Spinal cord (tissue), 10 donors: ENCODE measurements around the gene CAMKMT. TPM values are rescaled to one million over a fixed set of nuclear protein-coding genes. Genes with fewer than 3 reads are reported as not detected.

Source experiments
- DNase-seq, 6 donors: peaks; one replicate each; pipeline versions ENCODE4 v3.0.0 to v3.0.0-alpha.2; 2013 to 2015; ENCODE audit warnings: low spot score in 6 of 6, low read depth in 4 of 6
- H3K27ac ChIP-seq: one replicate; pipeline ENCODE4 v1.5.1; 2013; ENCODE audit warnings: low read depth, low read length, control low read depth
- H3K27me3 ChIP-seq: one replicate; pipeline ENCODE4 v1.6.1; 2013; ENCODE audit warnings: low read length; ENCODE audit not compliant: control insufficient read depth, insufficient read depth
- H3K36me3 ChIP-seq: one replicate; pipeline ENCODE4 v1.6.1; 2013; ENCODE audit warnings: low read length; ENCODE audit not compliant: control insufficient read depth, insufficient read depth
- H3K4me1 ChIP-seq: one replicate; pipeline ENCODE4 v1.6.1; 2013; ENCODE audit warnings: low read length; ENCODE audit not compliant: control insufficient read depth, insufficient read depth
- H3K4me3 ChIP-seq: one replicate; pipeline ENCODE4 v1.5.1; 2013; ENCODE audit warnings: low read depth, low read length, control low read depth
- H3K9me3 ChIP-seq: one replicate; pipeline ENCODE4 v1.6.1; 2013; ENCODE audit warnings: low read length; ENCODE audit not compliant: control insufficient read depth, insufficient read depth
- WGBS: methylation state at CpG from one replicate; pipeline ENCODE4 v1.1.5; 2013; ENCODE audit warnings: missing lambda C conversion rate; ENCODE audit not compliant: insufficient coverage; 5-methylcytosine and 5-hydroxymethylcytosine counted together
- polyA plus RNA-seq, 2 donors: library from polyadenylated mRNA; unstranded; fragments of 120-200 nt; gene quantifications; one replicate each; pipeline ENCODE4 v1.2.1, GENCODE V29; 2013; ENCODE audit not compliant: insufficient read length in 2 of 2
- total RNA-seq, 2 donors: library from RNA; depleted of rRNA in 1 of 2; stranded (reverse); fragments of 120-200 nt in 1 of 2; fragments of >200 nt in 1 of 2; gene quantifications; one replicate each; pipeline versions ENCODE4 v1.2.3 to v1.2.4, GENCODE V29; 2013 to 2014
- donor health status: healthy.

The CAMKMT gene
- total and polyA plus RNA-seq, 4 donors, result 8.0 to 16.8 (median 13.9) TPM

GRCh38 chr2:44429034-44429433 is 67.3 kb downstream of the CAMKMT start:
- Histone ChIP-seq H3K27ac (no peak overlapping the region), H3K36me3 (no peaks in the 10 kb centered on the region), H3K27me3 (no peaks in the 10 kb centered on the region), H3K4me1 (no peaks in the 10 kb centered on the region), H3K9me3 (peaks cover 3% of the 10 kb centered on the region), H3K4me3 (no peak overlapping the region)
- no peak for DNase-seq
- no CpG with 5 or more reads among the region's 1 CpG for WGBS

DNA sequence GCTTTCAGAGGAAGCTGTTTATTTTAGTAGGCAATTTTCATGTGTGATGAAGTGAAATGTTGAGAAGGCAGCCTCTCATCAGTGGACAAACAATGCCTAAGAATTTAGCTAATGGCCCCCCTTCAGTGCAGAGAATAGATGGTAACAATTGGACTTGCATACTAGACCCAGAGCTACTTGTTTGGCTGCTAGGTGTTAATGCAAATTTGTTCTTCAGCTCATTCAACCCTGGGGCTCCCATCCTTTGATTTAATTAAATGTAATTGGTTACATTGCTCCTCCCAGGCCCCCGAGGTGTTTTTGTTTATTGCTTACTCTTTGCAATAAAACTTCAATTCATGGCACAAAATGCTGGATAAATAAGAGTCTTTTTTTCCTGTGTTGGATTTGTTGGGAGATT is 68.6 kb downstream of the CAMKMT start:
- H3K4me1 ChIP-seq, result no peaks in the 10 kb centered on the region
- H3K4me3 ChIP-seq, result no peak overlapping the region
- no CpG with 5 or more reads among the region's 1 CpG for WGBS
- DNase-seq, result peak in 2 of 6 donors; percentile 14 to 86
- no peak overlapping the region for H3K27ac ChIP-seq
- no peaks in the 10 kb centered on the region for H3K36me3 ChIP-seq
- H3K27me3 ChIP-seq, result no peaks in the 10 kb centered on the region
- H3K9me3 ChIP-seq, result peaks cover 3% of the 10 kb centered on the region

DNA sequence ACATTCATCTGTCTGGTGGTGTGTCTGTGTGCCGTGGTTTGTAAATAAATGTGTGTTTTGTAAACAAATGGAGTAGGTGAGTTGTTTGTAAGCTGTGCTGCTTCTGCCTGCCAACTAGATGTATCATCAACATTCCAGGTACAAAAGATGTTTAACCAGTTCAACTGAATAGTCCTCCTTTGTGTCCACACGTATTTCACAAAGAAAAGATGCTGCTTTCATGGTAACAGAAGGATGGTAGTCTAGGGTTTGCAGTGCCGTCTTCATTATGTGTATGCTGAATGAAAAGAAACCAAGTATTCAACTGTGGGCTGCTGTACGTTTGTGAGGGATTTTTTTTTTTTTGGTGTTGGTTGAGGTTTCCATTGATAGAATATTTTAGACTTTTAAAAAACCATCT is 72.1 kb downstream of the CAMKMT start:
- 44% methylated on average over 2 of the region's 4 CpGs for WGBS
- H3K9me3 ChIP-seq, result no peaks in the 10 kb centered on the region
- no peaks in the 10 kb centered on the region for H3K27me3 ChIP-seq
- no peak overlapping the region for H3K27ac ChIP-seq
- no peaks in the 10 kb centered on the region for H3K36me3 ChIP-seq
- no peak for DNase-seq
- no peak overlapping the region for H3K4me3 ChIP-seq
- no peaks in the 10 kb centered on the region for H3K4me1 ChIP-seq

DNA sequence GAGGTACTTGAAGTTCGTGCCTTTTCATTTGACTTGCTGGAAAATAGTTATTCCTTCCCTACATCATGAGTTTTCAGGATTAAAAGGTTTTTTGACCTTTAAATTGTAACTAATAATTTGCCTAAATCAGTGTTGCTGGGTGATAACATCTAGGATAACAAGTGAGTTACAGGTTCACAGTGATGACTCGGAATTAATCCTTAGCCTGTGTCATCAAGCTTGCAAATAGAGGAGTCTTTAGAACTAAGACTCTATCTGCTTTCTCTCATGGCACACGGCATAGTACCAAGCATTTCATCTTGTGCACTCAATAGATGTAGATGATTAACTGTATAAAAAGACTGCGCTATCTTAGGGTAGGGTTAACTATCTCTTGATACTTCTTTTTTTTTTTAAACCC is 79.5 kb downstream of the CAMKMT start:
- H3K27me3 ChIP-seq, result no peaks in the 10 kb centered on the region
- no CpG with 5 or more reads among the region's 4 CpGs for WGBS
- H3K4me3 ChIP-seq, result no peak overlapping the region
- H3K4me1 ChIP-seq, result no peaks in the 10 kb centered on the region
- no peaks in the 10 kb centered on the region for H3K36me3 ChIP-seq
- no peaks in the 10 kb centered on the region for H3K9me3 ChIP-seq
- no peak overlapping the region for H3K27ac ChIP-seq
- no peak for DNase-seq

DNA sequence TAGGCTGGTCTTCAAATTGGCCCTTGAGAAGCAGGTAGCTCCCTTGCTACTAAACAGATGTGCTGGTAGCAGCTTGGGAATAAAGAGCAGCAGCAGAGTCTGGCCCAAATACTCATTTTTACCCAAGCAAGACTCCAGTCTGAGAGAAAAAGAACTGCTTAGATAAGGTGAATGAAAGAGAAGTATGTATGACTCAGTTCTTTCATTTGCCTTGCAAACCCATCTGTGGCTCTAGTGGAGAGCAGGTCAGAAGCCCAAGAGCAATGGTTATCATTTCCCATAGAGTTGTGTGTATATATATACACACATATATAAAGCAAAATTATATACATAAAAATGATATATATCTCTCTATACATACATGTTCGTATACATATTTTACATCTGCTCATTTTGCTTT is 80.3 kb downstream of the CAMKMT start:
- DNase-seq, result no peak
- H3K27me3 ChIP-seq, result no peaks in the 10 kb centered on the region
- no CpG with 5 or more reads among the region's 1 CpG for WGBS
- H3K27ac ChIP-seq, result no peak overlapping the region
- no peaks in the 10 kb centered on the region for H3K9me3 ChIP-seq
- no peaks in the 10 kb centered on the region for H3K36me3 ChIP-seq
- no peak overlapping the region for H3K4me3 ChIP-seq
- H3K4me1 ChIP-seq, result no peaks in the 10 kb centered on the region

DNA sequence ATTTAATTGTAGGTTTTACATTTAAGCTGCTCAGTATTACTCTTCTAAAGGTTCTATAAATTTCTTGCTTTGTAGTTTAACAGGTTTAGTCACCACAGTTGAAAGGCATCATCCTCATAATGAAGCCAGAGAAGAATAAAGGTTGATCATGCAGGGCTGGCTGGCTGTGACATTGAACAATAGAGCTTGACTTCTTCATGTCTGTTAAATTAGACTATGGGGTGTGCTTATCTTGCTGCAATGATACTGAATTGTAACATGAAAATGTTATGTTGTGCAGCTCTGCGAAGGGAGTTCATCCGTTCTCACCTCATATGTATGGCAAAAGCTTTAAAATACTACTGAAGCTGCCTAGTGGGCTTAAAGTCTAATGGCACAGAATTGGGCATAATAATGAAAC is 81.8 kb downstream of the CAMKMT start:
- WGBS, result no CpG with 5 or more reads among the region's 2 CpGs
- no peaks in the 10 kb centered on the region for H3K27me3 ChIP-seq
- H3K36me3 ChIP-seq, result no peaks in the 10 kb centered on the region
- DNase-seq, result peak in 1 of 6 donors; percentile 51
- H3K4me1 ChIP-seq, result no peaks in the 10 kb centered on the region
- no peaks in the 10 kb centered on the region for H3K9me3 ChIP-seq
- no peak overlapping the region for H3K4me3 ChIP-seq
- no peak overlapping the region for H3K27ac ChIP-seq

GRCh38 chr2:44444881-44445280 is 83.1 kb downstream of the CAMKMT start:
- Histone ChIP-seq H3K4me1 (no peaks in the 10 kb centered on the region), H3K27ac (no peak overlapping the region), H3K4me3 (no peak overlapping the region), H3K27me3 (no peaks in the 10 kb centered on the region), H3K9me3 (no peaks in the 10 kb centered on the region), H3K36me3 (no peaks in the 10 kb centered on the region)
- WGBS, result no CpG with 5 or more reads among the region's 2 CpGs
- no peak for DNase-seq

DNA sequence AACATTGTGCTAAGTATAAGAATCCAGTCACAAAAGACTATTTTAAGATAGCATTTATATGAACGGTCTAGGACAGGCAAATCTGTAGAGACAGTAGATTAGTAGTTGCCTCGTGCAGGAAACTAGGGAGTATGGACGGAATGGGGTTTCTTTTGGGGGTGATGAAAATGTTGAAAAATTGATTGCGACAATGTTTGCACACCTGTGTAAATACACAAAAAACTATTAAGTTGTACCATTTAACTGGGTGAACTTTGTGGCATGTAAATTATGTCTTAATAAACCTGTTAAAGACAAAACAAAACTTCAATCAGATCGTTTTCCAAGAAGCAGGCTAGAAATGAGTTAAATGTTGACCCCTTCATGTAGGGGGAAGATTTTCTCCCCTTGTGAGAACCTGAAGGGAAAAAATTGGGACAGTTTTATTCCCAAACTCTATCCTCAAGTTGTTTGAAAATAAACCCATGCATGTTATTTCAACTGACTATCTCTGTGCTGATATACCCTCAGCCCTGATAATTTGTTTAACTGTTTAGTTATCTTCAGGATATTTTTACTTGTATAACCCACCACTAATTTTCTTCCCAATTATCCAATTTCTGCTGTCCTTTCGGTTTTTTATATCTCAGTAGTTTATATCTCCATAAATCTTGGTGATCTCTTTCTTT is 87.2 kb downstream of the CAMKMT start:
- no peaks in the 10 kb centered on the region for H3K9me3 ChIP-seq
- no peaks in the 10 kb centered on the region for H3K36me3 ChIP-seq
- H3K27ac ChIP-seq, result no peak overlapping the region
- no peaks in the 10 kb centered on the region for H3K4me1 ChIP-seq
- no peak overlapping the region for H3K4me3 ChIP-seq
- no CpG with 5 or more reads among the region's 6 CpGs for WGBS
- no peak for DNase-seq
- H3K27me3 ChIP-seq, result no peaks in the 10 kb centered on the region

GRCh38 chr2:44450082-44450481 is 88.3 kb downstream of the CAMKMT start:
- Histone ChIP-seq H3K27ac (no peak overlapping the region), H3K4me1 (no peaks in the 10 kb centered on the region), H3K27me3 (no peaks in the 10 kb centered on the region), H3K9me3 (no peaks in the 10 kb centered on the region), H3K4me3 (no peak overlapping the region), H3K36me3 (no peaks in the 10 kb centered on the region)
- DNase-seq, result no peak
- WGBS, result 44% methylated on average over 1 of the region's 3 CpGs

DNA sequence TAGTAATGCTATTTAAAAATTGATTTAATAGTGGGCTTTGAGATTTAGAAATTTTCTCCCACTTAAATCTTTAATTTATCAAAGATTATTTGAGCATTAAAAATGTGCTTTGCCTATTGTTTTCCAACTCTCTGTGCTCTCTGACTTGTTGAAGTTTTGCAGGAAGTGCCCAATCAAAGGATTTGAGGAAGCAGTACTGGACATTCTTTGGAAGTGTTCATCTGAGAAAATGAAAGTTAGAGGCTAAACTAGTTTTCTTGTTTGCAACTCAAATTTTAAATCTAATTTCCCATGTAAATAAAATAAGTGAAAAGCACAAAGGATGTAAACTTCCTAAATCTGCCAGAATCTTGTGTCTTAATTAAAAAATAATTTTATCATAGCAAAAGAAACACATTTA is 89.1 kb downstream of the CAMKMT start:
- Histone ChIP-seq H3K4me3 (no peak overlapping the region), H3K27me3 (no peaks in the 10 kb centered on the region), H3K27ac (no peak overlapping the region), H3K9me3 (no peaks in the 10 kb centered on the region), H3K36me3 (no peaks in the 10 kb centered on the region), H3K4me1 (no peaks in the 10 kb centered on the region)
- no peak for DNase-seq
